Measurements from ENCODE around the gene ARL5B.

DNA sequence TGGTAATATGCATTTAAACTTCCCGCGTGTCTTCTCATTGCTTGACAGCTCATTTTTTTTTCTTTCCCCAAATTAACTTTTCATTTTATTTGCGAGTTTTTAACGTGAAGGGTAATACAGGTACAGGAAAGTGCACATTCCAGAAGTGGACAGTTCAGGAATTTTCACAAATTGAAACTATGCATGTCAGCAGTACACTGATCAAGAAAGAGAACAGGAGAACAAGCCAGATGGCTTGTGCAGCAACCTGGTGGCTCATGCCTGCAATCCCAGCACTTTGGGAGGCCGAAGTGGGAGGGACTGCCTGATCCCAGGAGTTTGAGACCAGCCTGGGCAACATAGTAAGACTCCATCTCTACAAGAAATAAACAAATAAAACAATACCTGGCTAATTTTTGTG lies 28.5 kb downstream of the ARL5B start:
- TF ChIP-seq POLR2A (IDR thresholded peaks at IDR 0.05; ENCODE audit: low read depth, low read length) (no peak), FOS (IDR thresholded peaks at IDR 0.05; ENCODE audit: low read depth, low read length) (no peak), RCOR1 (IDR thresholded peaks at IDR 0.05; ENCODE audit: insufficient replicate concordance, low read length) (no peak), RAD21 (IDR thresholded peaks at IDR 0.05; ENCODE audit: low read length) (no peak), MXI1 (IDR thresholded peaks at IDR 0.05; ENCODE audit: borderline replicate concordance, low read depth, low read length) (no peak), SMC3 (IDR thresholded peaks at IDR 0.05; ENCODE audit: low read depth, low read length) (no peak), MAFK (IDR thresholded peaks at IDR 0.05; ENCODE audit: low read depth, low read length) (no peak), BHLHE40 (IDR thresholded peaks at IDR 0.05; ENCODE audit: low read depth, low read length) (no peak), ELK1 (IDR thresholded peaks at IDR 0.05; ENCODE audit: borderline replicate concordance, low read depth, low read length) (no peak), RFX5 (IDR thresholded peaks at IDR 0.05; ENCODE audit: low read depth, low read length) (no peak)
- TF ChIP-seq, protein P1, sequence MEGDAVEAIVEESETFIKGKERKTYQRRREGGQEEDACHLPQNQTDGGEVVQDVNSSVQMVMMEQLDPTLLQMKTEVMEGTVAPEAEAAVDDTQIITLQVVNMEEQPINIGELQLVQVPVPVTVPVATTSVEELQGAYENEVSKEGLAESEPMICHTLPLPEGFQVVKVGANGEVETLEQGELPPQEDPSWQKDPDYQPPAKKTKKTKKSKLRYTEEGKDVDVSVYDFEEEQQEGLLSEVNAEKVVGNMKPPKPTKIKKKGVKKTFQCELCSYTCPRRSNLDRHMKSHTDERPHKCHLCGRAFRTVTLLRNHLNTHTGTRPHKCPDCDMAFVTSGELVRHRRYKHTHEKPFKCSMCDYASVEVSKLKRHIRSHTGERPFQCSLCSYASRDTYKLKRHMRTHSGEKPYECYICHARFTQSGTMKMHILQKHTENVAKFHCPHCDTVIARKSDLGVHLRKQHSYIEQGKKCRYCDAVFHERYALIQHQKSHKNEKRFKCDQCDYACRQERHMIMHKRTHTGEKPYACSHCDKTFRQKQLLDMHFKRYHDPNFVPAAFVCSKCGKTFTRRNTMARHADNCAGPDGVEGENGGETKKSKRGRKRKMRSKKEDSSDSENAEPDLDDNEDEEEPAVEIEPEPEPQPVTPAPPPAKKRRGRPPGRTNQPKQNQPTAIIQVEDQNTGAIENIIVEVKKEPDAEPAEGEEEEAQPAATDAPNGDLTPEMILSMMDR (conservative IDR thresholded peaks at IDR 0.05; ENCODE audit: low read depth, low read length) = no peak

Data from IMR-90 (cell line).